B cell (primary cell): Measurements from ENCODE around the gene TCEAL3.

Source experiments
- EZH2 ChIP-seq: IDR thresholded peaks from 2 replicates; pipeline ENCODE4 v1.6.1; 2012; ENCODE audit warnings: borderline replicate concordance, low read depth, mild to moderate bottlenecking, moderate library complexity, low read length; ENCODE audit not compliant: insufficient read depth, poor library complexity, severe bottlenecking
- TF ChIP-seq, protein P1 (sequence below): fragments of 200-600 bp; IDR thresholded peaks from one replicate; pipeline ENCODE4 v1.8.0; 2022; ENCODE audit warnings: antibody characterized with exemption, mild to moderate bottlenecking

DNA sequence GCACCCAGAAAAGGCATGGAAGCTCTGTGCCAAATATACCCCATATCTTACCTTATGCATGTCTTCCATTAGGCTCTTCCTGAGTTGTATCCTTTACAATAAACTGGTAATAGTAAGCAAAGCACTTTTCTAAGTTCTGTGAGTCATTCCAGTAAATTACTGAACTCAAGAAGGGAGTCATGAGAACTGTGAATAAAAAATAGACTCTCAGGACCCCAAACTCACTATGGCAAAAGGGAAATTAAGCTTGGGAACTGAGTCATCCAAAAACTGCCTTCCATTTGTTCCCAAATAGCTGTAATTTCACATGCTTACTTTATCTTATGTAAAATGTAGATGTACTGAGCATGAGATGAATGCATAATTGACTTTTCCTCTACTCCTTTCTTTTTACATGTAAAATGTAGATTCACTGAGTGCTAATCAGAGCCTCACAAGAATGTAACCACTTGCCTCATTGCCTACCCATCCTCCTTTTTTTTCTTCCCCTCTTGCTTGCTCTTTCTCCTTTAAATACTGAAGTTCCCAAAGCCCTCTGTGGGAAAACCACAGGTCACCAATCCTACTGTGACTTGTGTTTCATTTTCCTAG is 8.1 kb downstream of the TCEAL3 start:
- TF ChIP-seq EZH2: no peak
- TF ChIP-seq, protein P1, sequence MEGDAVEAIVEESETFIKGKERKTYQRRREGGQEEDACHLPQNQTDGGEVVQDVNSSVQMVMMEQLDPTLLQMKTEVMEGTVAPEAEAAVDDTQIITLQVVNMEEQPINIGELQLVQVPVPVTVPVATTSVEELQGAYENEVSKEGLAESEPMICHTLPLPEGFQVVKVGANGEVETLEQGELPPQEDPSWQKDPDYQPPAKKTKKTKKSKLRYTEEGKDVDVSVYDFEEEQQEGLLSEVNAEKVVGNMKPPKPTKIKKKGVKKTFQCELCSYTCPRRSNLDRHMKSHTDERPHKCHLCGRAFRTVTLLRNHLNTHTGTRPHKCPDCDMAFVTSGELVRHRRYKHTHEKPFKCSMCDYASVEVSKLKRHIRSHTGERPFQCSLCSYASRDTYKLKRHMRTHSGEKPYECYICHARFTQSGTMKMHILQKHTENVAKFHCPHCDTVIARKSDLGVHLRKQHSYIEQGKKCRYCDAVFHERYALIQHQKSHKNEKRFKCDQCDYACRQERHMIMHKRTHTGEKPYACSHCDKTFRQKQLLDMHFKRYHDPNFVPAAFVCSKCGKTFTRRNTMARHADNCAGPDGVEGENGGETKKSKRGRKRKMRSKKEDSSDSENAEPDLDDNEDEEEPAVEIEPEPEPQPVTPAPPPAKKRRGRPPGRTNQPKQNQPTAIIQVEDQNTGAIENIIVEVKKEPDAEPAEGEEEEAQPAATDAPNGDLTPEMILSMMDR: no peak
